Neural crest cell (in vitro differentiated cells): ENCODE data around the gene PCBP4. TPM values are rescaled to one million over a fixed set of nuclear protein-coding genes. Genes with fewer than 3 reads are reported as not detected.

ENCODE experiments used
- DNase-seq: peaks from one replicate; pipeline ENCODE4 v3.0.0; 2021; ENCODE audit warnings: low read depth, mixed read lengths, low spot score
- H3K27ac Mint-ChIP-seq: one replicate; pipeline ENCODE4 v1.8.0; 2021; ENCODE audit warnings: mild to moderate bottlenecking, mixed read lengths; ENCODE audit not compliant: unreplicated experiment
- H3K27me3 Mint-ChIP-seq: 2 replicates; pipeline ENCODE4 v1.8.0; 2021; ENCODE audit warnings: low read depth, mild to moderate bottlenecking, mixed read lengths
- H3K36me3 Mint-ChIP-seq: 2 replicates; pipeline ENCODE4 v1.8.0; 2021; ENCODE audit warnings: low read depth, mild to moderate bottlenecking, mixed read lengths
- H3K4me1 Mint-ChIP-seq: 2 replicates; pipeline ENCODE4 v1.8.0; 2021; ENCODE audit warnings: mixed read lengths
- H3K4me3 Mint-ChIP-seq: one replicate; pipeline ENCODE4 v1.8.0; 2021; ENCODE audit warnings: mild to moderate bottlenecking, mixed read lengths
- H3K9me3 Mint-ChIP-seq: 2 replicates; pipeline ENCODE4 v1.8.0; 2021; ENCODE audit warnings: mixed read lengths
- total RNA-seq: library from RNA; stranded (reverse); gene quantifications from 2 replicates; pipeline ENCODE4 v1.2.1, GENCODE V29; 2021
- TF ChIP-seq, protein P1 (sequence below): fragments of 200-600 bp; sonication (generic); conservative IDR thresholded peaks from 2 replicates; pipeline ENCODE4 v1.5.0; 2021; ENCODE audit warnings: antibody characterized with exemption, mild to moderate bottlenecking

Gene PCBP4
- total RNA-seq, 1 donor from 2014 or later, result 235 TPM

DNA sequence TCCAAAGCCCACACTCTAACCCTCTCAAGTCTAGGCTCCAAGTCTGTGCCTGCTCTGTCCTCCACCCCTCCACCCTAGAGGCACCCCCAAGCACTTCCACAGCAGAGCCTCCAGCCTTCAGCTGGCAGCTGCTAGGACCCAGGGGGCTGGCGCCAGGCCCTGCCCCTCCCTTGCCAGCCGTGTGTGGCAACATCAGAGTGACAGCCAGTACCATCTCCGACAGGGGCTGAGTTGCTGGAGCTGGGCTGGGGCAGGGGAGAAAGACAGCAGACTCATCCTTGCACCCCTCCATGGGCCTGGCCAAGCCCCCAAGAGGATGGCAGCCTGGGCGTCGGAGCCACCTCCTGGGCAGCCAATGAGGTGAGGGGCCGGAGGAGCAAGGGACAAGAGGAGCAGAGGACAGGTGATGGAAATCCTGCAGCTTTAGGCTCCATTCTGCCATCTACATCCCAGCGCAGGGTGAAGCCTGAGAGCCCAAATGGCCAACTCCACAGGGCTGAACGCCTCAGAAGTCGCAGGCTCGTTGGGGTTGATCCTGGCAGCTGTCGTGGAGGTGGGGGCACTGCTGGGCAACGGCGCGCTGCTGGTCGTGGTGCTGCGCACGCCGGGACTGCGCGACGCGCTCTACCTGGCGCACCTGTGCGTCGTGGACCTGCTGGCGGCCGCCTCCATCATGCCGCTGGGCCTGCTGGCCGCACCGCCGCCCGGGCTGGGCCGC, 11.9 kb downstream of the PCBP4 start, which contains the start of gene GPR62:
Gene GPR62, plus strand, starts transcription at position 207 of the 718 bp plus-strand sequence. Its CDS starts 272 bp downstream, at position 479.
- Mint-ChIP-seq H3K36me3 (peaks cover 4% of the 10 kb centered on the region), H3K27me3 (peaks cover 37% of the 10 kb centered on the region), H3K4me1 (peaks cover 18% of the 10 kb centered on the region), H3K27ac (no peak within 1 kb of the TSS), H3K4me3 (peak within 1 kb of the TSS; percentile 35), H3K9me3 (no peaks in the 10 kb centered on the region)
- TF ChIP-seq, protein P1, sequence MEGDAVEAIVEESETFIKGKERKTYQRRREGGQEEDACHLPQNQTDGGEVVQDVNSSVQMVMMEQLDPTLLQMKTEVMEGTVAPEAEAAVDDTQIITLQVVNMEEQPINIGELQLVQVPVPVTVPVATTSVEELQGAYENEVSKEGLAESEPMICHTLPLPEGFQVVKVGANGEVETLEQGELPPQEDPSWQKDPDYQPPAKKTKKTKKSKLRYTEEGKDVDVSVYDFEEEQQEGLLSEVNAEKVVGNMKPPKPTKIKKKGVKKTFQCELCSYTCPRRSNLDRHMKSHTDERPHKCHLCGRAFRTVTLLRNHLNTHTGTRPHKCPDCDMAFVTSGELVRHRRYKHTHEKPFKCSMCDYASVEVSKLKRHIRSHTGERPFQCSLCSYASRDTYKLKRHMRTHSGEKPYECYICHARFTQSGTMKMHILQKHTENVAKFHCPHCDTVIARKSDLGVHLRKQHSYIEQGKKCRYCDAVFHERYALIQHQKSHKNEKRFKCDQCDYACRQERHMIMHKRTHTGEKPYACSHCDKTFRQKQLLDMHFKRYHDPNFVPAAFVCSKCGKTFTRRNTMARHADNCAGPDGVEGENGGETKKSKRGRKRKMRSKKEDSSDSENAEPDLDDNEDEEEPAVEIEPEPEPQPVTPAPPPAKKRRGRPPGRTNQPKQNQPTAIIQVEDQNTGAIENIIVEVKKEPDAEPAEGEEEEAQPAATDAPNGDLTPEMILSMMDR, result no peak
- DNase-seq, result no peak

DNA sequence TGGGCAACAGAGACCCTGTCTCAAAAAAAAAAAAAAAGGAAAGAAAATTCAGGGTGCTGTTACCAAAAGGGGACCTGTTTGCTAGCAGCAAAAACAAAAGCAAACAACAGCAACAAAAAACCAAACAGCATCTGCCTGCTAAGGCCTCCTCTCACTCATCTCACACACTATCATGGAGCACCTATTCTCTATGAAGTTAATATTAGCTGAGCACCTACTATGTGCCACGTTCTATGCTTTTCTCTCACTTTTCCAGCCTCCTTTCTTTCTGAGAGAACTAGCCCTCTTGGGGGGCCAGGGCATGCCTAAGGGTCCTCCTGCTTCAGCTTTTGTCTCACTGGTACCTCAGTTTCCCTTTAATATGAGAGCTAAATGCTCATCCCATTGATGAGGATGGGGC, 12.5 kb downstream of the PCBP4 start:
- DNase-seq, result no peak
- H3K4me1 Mint-ChIP-seq, result peaks cover 18% of the 10 kb centered on the region
- no peak overlapping the region for H3K27ac Mint-ChIP-seq
- H3K9me3 Mint-ChIP-seq, result no peaks in the 10 kb centered on the region
- peaks cover 4% of the 10 kb centered on the region for H3K36me3 Mint-ChIP-seq
- TF ChIP-seq, protein P1, result no peak
- peak overlapping the region; percentile 35 for H3K4me3 Mint-ChIP-seq
- peaks cover 37% of the 10 kb centered on the region for H3K27me3 Mint-ChIP-seq

DNA sequence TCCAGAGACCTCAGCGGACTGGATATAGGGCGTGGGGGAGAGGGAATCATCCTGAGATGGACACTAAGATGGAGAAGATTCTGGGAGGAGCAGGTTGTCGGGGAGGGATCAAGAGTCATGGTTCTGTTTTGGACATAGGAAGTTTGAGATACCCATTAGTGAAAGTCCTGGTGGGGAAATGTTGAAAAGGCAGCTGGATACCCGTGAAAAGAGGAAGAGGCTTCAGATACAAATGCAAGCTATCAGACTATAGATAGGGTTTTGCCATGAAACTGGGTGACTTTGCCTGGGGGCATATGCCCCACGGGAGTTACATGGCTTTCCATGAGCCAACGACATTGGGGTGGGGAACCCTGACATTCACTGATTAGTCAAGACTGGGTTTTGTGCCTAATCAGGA, 13.1 kb downstream of the PCBP4 start:
- TF ChIP-seq, protein P1, result no peak
- Mint-ChIP-seq H3K4me3 (peak overlapping the region; percentile 35), H3K36me3 (peaks cover 4% of the 10 kb centered on the region), H3K9me3 (no peaks in the 10 kb centered on the region), H3K27me3 (peaks cover 37% of the 10 kb centered on the region), H3K4me1 (peaks cover 18% of the 10 kb centered on the region), H3K27ac (no peak overlapping the region)
- DNase-seq, result no peak

DNA sequence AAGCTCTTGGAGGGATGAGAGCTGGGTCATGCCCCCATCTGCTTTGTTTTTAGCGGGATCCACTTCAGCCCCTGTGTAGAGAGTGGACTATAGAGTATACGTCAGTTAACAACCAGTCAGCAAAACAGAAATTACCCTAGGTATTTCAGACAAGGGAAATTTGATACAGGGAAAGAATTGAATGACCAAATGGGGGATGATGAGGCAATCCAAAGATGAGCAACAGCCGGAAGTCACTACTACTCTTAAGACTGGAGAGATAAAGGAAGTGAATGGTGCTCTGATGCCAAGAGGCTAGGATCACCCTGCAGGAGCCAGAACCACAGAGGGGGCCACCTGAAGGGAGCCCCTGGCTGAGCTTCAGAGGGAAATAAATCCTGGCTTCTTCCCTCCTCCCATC, 13.8 kb downstream of the PCBP4 start:
- DNase-seq, result no peak
- peaks cover 4% of the 10 kb centered on the region for H3K36me3 Mint-ChIP-seq
- no peak overlapping the region for H3K27ac Mint-ChIP-seq
- H3K4me1 Mint-ChIP-seq, result peaks cover 18% of the 10 kb centered on the region
- TF ChIP-seq, protein P1, result no peak
- H3K4me3 Mint-ChIP-seq, result no peak overlapping the region
- H3K9me3 Mint-ChIP-seq, result no peaks in the 10 kb centered on the region
- peaks cover 37% of the 10 kb centered on the region for H3K27me3 Mint-ChIP-seq

DNA sequence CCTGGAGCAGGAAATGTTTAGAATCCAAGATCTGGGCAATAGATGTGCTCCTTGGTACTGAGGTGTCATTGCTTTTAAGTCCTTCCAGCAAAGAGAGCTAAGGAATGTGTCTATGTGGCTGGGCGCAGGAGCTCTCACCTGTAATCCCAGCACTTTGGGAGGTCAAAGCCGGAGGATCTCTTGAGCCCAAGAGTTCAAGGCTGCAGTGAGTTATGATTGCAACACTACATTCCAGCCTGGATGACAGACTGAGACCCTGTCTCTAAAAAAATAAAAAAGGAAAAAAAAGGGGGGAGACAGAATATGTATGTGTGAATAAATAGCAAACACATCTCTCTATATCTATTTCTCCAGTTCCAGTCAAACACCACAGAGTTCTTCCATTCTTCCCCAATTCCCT, 16.4 kb downstream of the PCBP4 start:
- H3K4me1 Mint-ChIP-seq, result peaks cover 15% of the 10 kb centered on the region
- TF ChIP-seq, protein P1, result no peak
- no peaks in the 10 kb centered on the region for H3K36me3 Mint-ChIP-seq
- H3K27me3 Mint-ChIP-seq, result peaks cover 33% of the 10 kb centered on the region
- DNase-seq, result no peak
- no peak overlapping the region for H3K27ac Mint-ChIP-seq
- no peak overlapping the region for H3K4me3 Mint-ChIP-seq
- H3K9me3 Mint-ChIP-seq, result no peaks in the 10 kb centered on the region
